ENCODE data around the gene MTARC2. TPM values are rescaled to one million over a fixed set of nuclear protein-coding genes. Genes with fewer than 3 reads are reported as not detected.

Gene MTARC2
- total and polyA plus RNA-seq, 2 of the 13 experiments (the other 11 are each of a cell fraction or from before 2014, with no cell fraction given): 8.5 to 10.1 TPM

- TF ChIP-seq HMG20A (CRISPR knock-in tag; IDR thresholded peaks at IDR 0.05; ENCODE audit: borderline replicate concordance) (peak; percentile 64; the same call in 1 of the 2 replicates), TCF7L2 (IDR thresholded peaks at IDR 0.05; ENCODE audit: low read depth, low read length) (no peak), NFIC (IDR thresholded peaks at IDR 0.05; ENCODE audit: low read length) (no peak), ZNF10 (CRISPR knock-in tag; IDR thresholded peaks at IDR 0.05; ENCODE audit: borderline replicate concordance, low read depth) (no peak), ISL2 (CRISPR knock-in tag; IDR thresholded peaks at IDR 0.05) (peak; percentile 55; the same call in 1 of the 2 replicates), KDM6A (CRISPR knock-in tag; IDR thresholded peaks at IDR 0.05; ENCODE audit: low read depth) (no peak), CHD4 (IDR thresholded peaks at IDR 0.05; ENCODE audit: borderline replicate concordance, low read length) (no peak), SATB2 (CRISPR knock-in tag; IDR thresholded peaks at IDR 0.05) (no peak), ZNF780A (CRISPR knock-in tag; IDR thresholded peaks at IDR 0.05) (no peak), SP1 (IDR thresholded peaks at IDR 0.05) (no peak), SP1 (CRISPR knock-in tag; IDR thresholded peaks at IDR 0.05) (no peak), MATR3 (CRISPR knock-in tag; IDR thresholded peaks at IDR 0.05) (no peak), HCFC1 (IDR thresholded peaks at IDR 0.05; ENCODE audit: low read depth, low read length) (no peak), RFXANK (CRISPR knock-in tag; IDR thresholded peaks at IDR 0.05) (no peak), ZNF503 (CRISPR knock-in tag; IDR thresholded peaks at IDR 0.05) (0 out of 2 replicates have a peak, but pooled peaks have one; percentile 34), ZNF777 (CRISPR knock-in tag; IDR thresholded peaks at IDR 0.05) (no peak)
- TF ChIP-seq, protein P1, sequence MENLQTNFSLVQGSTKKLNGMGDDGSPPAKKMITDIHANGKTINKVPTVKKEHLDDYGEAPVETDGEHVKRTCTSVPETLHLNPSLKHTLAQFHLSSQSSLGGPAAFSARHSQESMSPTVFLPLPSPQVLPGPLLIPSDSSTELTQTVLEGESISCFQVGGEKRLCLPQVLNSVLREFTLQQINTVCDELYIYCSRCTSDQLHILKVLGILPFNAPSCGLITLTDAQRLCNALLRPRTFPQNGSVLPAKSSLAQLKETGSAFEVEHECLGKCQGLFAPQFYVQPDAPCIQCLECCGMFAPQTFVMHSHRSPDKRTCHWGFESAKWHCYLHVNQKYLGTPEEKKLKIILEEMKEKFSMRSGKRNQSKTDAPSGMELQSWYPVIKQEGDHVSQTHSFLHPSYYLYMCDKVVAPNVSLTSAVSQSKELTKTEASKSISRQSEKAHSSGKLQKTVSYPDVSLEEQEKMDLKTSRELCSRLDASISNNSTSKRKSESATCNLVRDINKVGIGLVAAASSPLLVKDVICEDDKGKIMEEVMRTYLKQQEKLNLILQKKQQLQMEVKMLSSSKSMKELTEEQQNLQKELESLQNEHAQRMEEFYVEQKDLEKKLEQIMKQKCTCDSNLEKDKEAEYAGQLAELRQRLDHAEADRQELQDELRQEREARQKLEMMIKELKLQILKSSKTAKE (CRISPR knock-in tag; IDR thresholded peaks at IDR 0.05; ENCODE audit: borderline replicate concordance): peak; percentile 38; the same call in 1 of the 2 replicates
- TF ChIP-seq, protein P2, sequence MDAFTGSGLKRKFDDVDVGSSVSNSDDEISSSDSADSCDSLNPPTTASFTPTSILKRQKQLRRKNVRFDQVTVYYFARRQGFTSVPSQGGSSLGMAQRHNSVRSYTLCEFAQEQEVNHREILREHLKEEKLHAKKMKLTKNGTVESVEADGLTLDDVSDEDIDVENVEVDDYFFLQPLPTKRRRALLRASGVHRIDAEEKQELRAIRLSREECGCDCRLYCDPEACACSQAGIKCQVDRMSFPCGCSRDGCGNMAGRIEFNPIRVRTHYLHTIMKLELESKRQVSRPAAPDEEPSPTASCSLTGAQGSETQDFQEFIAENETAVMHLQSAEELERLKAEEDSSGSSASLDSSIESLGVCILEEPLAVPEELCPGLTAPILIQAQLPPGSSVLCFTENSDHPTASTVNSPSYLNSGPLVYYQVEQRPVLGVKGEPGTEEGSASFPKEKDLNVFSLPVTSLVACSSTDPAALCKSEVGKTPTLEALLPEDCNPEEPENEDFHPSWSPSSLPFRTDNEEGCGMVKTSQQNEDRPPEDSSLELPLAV (CRISPR knock-in tag; conservative IDR thresholded peaks at IDR 0.05; ENCODE audit: low read depth): no peak
- TF ChIP-seq, protein P3, sequence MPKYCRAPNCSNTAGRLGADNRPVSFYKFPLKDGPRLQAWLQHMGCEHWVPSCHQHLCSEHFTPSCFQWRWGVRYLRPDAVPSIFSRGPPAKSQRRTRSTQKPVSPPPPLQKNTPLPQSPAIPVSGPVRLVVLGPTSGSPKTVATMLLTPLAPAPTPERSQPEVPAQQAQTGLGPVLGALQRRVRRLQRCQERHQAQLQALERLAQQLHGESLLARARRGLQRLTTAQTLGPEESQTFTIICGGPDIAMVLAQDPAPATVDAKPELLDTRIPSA (CRISPR knock-in tag; IDR thresholded peaks at IDR 0.05; ENCODE audit: borderline replicate concordance): no peak
- TF ChIP-seq, protein P4, sequence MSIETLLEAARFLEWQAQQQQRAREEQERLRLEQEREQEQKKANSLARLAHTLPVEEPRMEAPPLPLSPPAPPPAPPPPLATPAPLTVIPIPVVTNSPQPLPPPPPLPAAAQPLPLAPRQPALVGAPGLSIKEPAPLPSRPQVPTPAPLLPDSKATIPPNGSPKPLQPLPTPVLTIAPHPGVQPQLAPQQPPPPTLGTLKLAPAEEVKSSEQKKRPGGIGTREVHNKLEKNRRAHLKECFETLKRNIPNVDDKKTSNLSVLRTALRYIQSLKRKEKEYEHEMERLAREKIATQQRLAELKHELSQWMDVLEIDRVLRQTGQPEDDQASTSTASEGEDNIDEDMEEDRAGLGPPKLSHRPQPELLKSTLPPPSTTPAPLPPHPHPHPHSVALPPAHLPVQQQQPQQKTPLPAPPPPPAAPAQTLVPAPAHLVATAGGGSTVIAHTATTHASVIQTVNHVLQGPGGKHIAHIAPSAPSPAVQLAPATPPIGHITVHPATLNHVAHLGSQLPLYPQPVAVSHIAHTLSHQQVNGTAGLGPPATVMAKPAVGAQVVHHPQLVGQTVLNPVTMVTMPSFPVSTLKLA (IDR thresholded peaks at IDR 0.05): no peak
- TF ChIP-seq, protein P5, sequence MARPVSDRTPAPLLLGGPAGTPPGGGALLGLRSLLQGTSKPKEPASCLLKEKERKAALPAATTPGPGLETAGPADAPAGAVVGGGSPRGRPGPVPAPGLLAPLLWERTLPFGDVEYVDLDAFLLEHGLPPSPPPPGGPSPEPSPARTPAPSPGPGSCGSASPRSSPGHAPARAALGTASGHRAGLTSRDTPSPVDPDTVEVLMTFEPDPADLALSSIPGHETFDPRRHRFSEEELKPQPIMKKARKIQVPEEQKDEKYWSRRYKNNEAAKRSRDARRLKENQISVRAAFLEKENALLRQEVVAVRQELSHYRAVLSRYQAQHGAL (CRISPR knock-in tag; IDR thresholded peaks at IDR 0.05; ENCODE audit: not compliant biosample characterization): no peak
- TF ChIP-seq, protein P6, sequence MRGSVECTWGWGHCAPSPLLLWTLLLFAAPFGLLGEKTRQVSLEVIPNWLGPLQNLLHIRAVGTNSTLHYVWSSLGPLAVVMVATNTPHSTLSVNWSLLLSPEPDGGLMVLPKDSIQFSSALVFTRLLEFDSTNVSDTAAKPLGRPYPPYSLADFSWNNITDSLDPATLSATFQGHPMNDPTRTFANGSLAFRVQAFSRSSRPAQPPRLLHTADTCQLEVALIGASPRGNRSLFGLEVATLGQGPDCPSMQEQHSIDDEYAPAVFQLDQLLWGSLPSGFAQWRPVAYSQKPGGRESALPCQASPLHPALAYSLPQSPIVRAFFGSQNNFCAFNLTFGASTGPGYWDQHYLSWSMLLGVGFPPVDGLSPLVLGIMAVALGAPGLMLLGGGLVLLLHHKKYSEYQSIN (CRISPR knock-in tag; IDR thresholded peaks at IDR 0.05; ENCODE audit: borderline replicate concordance): no peak
Measured at GRCh38 chr1:220698607-220699016, 49.5 kb upstream of the MTARC2 start (continued).

All from HepG2 (cell line).